Measurements from ENCODE around the gene ZBTB17.
A peak's percentile ranks its signal among the peaks of the same experiment; 100 is the strongest.
"Not testable (repeated sequence)": the region's sequence is repeated elsewhere in the genome, so short reads cannot be mapped to it uniquely, and the experiment has no call there.

The ZBTB17 gene

DNA sequence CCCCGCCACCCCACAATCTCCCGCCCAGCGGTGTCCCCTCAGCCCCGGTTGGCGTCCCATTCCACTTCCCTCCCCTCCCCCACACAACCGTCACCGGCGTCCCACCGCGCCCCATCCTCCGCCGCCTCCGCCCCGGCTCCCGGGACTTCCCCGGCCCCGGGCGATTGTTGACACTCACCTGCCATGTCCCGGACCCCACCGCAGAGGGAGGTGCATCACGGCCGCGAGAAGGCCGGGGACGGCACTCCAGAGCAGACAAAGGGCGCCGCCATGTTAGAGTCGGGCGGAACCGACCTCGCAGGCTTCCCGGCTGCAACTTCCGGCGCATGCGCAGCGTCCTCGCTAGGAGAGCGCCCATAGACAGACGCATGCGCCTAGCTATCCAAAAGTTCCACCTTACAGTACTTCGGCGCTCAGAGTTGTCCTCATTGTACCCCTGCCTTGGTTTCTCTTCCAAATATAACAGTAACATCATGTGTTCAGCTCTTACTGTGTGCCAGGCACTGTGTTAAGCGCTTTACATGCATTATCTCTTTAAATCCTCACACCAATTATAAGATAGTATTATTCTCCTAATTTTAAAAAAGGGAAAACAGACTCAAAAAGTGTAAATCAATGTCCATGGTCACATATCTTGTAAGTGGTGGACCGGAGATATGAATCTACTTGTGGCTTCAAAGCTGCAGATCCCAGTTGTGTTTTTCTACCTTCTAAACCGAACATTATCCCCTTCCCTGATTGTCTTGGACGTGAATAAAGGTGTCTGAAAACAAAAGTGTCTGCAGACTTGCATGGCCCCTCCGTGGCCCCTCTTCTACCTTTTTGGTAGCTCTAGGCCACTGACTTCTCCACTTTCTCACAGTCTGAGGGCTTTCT, at the start of gene ZBTB17:
Gene ZBTB17 (minus strand): TSS at position 297 of the 876 bp plus-strand sequence. CDS start 27,606 bp downstream, outside the sequence.
- peak; percentile 77 for DNase-seq

GRCh38 chr1:16023050-16023653, 47.3 kb upstream of the ZBTB17 start:
- DNase-seq: no peak

GRCh38 chr1:16022393-16022792, 46.5 kb upstream of the ZBTB17 start:
- no peak for DNase-seq

DNA sequence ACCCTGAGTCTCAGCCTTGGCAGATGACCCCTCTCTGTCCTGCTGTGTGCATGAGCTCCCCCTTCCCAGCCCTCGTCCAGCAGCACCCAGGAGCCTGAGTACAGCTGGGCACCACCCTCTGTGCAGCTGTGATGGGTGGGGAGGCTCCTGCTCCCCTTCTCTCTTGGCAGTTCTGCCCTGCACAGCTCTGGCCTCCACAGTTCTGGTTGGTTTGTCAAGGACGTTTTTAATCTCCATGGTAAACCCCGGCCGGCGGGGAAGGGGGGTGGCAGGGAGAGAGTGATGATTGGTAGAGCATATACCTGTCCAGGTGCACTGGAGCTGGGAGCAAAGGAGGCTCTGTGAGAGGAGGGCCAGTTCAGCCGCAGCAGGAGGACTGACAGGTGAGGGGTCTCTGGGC, 45.8 kb upstream of the ZBTB17 start, which contains the start of gene CLCNKA:
Gene CLCNKA (plus strand): TSS at position 356 of the 400 bp plus-strand sequence. CDS start 584 bp downstream, outside the sequence.
- DNase-seq: no peak

GRCh38 chr1:16020878-16021277, 45.0 kb upstream of the ZBTB17 start:
- DNase-seq: not testable (repeated sequence)

DNA sequence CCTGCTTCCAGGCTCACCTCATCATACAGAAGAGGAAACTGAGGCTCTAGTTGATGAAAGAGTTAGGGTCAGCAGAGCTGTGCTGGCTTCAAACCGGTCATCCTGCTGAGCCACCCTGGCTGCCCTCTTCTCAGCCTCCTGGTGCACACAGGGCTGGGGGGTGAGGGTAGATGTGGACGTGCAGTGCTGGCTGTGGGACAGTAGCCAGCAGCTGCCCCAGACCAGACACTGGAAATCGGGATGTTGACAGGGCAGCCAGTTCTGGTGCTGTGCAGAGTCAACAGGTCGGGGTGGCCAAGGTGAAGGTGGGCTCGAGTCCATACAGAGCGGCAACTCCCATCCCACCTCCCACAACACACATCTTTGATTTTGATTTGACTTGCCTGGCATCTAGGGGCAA, 44.4 kb upstream of the ZBTB17 start:
- no peak for DNase-seq

- no peak for DNase-seq
These were observed 43.9 kb upstream of the ZBTB17 start for GRCh38 chr1:16019644-16020277.

DNA sequence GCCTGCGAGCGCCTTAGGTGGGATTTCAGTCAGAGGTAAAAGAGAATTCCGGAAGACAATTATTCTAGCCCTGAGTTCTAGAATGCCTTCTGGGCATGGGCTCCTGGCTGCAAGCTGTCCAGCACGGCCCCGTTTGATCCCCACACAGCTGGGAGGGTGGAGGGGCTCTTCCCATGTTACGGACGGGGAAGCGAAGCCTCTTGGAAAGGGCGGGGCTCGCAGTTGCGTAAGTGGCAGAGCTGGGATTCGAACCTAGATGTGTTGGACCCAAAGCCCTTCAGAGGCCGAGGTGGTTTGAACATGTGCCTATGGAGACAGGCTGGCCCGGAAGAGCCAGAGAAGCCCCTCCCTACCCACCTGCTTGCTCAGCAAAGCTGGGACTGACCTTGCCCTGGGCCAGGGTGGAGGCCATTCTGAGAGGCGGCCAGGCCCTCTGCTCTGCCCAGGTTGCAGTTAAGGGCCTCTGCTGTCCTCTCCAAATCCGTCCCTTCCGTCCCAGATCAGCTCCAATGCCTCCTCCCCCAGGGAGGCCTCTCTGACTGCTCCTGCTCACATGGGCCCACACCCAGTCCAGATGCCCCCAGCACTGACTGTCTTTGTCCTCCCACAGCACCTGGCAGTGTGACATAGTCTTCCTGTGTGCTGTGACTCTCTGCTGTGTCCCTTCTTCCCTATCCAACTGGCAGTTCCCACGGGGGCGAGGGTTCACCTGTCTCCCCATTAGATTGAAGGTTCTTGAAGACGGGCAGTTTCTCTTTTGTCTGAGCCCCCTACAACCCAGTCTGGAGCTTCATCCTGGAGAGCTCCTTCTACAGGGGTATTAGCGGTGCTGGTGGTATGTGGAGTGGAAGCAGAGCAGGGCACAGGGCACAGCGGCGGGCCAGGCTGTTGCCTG, 43.1 kb upstream of the ZBTB17 start:
- DNase-seq: no peak

GRCh38 chr1:16018308-16018707, 42.4 kb upstream of the ZBTB17 start:
- no peak for DNase-seq

GRCh38 chr1:16017461-16018303, 41.8 kb upstream of the ZBTB17 start, which contains the start of gene HSPB7:
TSS of gene HSPB7 (minus strand) at chr1:16018043. CDS start at chr1:16017963, 80 bp downstream.
- DNase-seq: no peak

GRCh38 chr1:16017076-16017460, 41.2 kb upstream of the ZBTB17 start:
- no peak for DNase-seq

GRCh38 chr1:16015960-16016901, 40.3 kb upstream of the ZBTB17 start:
- DNase-seq: no peak

DNA sequence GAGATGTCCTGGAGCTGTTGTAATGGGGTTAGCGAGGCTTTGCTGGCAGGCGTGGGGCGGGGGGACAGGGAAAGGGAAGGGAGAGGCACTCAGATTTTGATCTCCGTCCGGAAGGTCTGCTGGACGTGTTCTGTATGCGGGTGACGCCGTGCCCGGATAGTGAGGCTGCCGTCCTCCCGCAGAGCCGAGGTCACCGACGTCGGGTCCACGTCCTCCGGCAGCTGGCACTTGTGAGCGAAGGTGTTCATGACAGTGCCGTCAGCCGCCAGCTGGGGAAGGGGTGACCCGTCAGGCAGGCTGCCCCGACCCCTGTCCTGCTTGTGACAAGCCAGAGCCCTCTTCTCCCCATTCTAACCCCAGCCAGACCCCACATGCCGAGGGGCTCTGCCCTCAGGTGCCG, 39.6 kb upstream of the ZBTB17 start:
- DNase-seq: no peak

DNA sequence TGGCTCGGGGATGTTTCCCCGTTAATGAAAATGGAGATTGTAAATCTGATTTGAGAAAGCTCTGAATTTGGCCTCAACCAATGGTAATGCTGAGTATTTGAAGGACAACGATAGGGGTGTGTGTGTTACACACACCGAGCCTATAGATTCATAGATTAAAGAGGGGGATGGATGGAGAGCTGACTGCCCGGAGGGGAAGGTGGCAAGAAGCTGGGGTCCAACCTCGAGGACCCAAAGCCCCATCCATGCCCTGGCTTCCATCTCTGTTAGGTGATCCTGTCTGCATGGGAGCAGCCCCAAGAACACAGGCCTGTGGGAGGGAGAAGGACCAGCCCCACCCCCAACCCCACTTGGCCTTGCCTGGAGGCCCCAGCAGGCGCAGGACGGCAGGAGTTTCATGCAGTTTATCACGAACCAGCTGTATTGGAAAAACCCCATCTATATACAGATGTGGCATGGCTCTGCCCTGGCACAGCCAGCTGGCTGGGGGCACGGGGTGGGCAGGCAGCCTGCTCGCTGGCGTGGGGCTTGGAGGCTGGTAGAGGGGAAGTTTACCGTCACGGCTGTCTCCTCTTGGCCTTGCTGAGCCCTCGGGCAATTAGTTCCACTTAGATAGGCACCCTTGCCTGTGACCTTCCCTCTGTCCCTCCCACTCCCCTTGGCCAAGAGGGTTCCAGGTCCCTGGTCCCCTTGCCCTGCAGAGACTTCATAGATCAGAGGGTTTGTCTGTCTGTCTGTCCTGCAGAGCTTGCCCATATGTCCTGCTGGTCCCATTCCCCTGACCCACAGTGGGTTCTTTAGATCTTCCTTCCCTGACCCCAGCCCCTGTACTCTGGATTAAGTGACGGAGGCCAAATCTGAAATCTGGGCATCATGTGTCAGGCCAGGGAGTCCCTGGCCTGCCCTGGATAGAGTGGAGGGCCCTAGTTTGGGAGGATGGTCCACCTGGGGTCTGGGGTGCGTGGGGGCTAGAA, 38.9 kb upstream of the ZBTB17 start:
- no peak for DNase-seq

DNA sequence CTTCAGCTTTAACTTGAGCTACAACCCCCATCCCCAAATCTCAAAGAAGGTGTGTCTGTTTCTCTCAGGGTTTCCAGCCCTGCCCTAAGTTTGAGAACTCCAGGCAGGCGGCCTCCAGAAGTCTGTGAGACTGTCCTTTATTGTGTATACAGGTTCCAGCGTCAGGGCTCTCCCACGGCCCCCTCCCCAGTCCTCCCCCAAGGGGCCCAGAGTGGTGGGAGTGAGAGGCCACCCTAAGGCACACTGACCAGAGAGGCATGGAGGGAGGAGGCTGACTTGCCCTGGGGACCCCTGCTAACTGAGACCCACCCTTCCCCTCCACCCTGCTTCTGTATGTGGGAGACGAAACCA, 38.0 kb upstream of the ZBTB17 start:
- no peak for DNase-seq

GRCh38 chr1:16013220-16013907, 37.5 kb upstream of the ZBTB17 start:
- no peak for DNase-seq

GRCh38 chr1:16012590-16013219, 36.8 kb upstream of the ZBTB17 start:
- DNase-seq: no peak

- no peak for DNase-seq
These were observed 36.2 kb upstream of the ZBTB17 start for GRCh38 chr1:16011936-16012589.
